Measurements from ENCODE around the gene OR11A1.
"Not testable (repeated sequence)": the region's sequence is repeated elsewhere in the genome, so short reads cannot be mapped to it uniquely, and the experiment has no call there.

The OR11A1 gene

GRCh38 chr6:29451471-29452193 is 5.2 kb downstream of the OR11A1 start:
- Mint-ChIP-seq H3K27ac (no peak overlapping the region), H3K9me3 (peaks cover 8% of the 10 kb centered on the region), H3K36me3 (ENCODE audit: low read depth) (no peaks in the 10 kb centered on the region), H3K4me1 (ENCODE audit: low read depth) (no peaks in the 10 kb centered on the region), H3K27me3 (peaks cover 48% of the 10 kb centered on the region), H3K4me3 (no peak overlapping the region)

GRCh38 chr6:29447670-29448069 is 9.2 kb downstream of the OR11A1 start:
- Mint-ChIP-seq H3K36me3 (ENCODE audit: low read depth) (no peaks in the 10 kb centered on the region), H3K27me3 (peaks cover 64% of the 10 kb centered on the region), H3K4me3 (no peak overlapping the region), H3K9me3 (peaks cover 12% of the 10 kb centered on the region), H3K27ac (no peak overlapping the region), H3K4me1 (ENCODE audit: low read depth) (no peaks in the 10 kb centered on the region)

- not testable (repeated sequence) for H3K36me3 Mint-ChIP-seq (ENCODE audit: low read depth); H3K9me3 Mint-ChIP-seq; H3K27ac Mint-ChIP-seq; H3K4me3 Mint-ChIP-seq; H3K4me1 Mint-ChIP-seq (ENCODE audit: low read depth)
- peaks cover 54% of the 10 kb centered on the region for H3K27me3 Mint-ChIP-seq
These were observed 12.8 kb downstream of the OR11A1 start for GRCh38 chr6:29444031-29444430.

GRCh38 chr6:29442719-29443118 is 14.2 kb downstream of the OR11A1 start:
- H3K27ac Mint-ChIP-seq: no peak overlapping the region
- peaks cover 48% of the 10 kb centered on the region for H3K27me3 Mint-ChIP-seq
- H3K9me3 Mint-ChIP-seq: peaks cover 4% of the 10 kb centered on the region
- no peaks in the 10 kb centered on the region for H3K4me1 Mint-ChIP-seq (ENCODE audit: low read depth)
- no peaks in the 10 kb centered on the region for H3K36me3 Mint-ChIP-seq (ENCODE audit: low read depth)
- H3K4me3 Mint-ChIP-seq: no peak overlapping the region

GRCh38 chr6:29439006-29439405 is 17.9 kb downstream of the OR11A1 start, which contains the start of gene OR10C1:
Gene OR10C1, plus strand, starts transcription at chr6:29439306. Its CDS starts 710 bp downstream, at chr6:29440016.
- Mint-ChIP-seq H3K27me3 (peaks cover 38% of the 10 kb centered on the region), H3K27ac (no peak within 1 kb of the TSS)

GRCh38 chr6:29436730-29437129 is 20.1 kb downstream of the OR11A1 start:
- peaks cover 41% of the 10 kb centered on the region for H3K27me3 Mint-ChIP-seq
- not testable (repeated sequence) for H3K27ac Mint-ChIP-seq; H3K36me3 Mint-ChIP-seq (ENCODE audit: low read depth); H3K4me1 Mint-ChIP-seq (ENCODE audit: low read depth); H3K9me3 Mint-ChIP-seq; H3K4me3 Mint-ChIP-seq

More at GRCh38 chr6:29439006-29439405, 17.9 kb downstream of the OR11A1 start, which contains the start of gene OR10C1:
- H3K4me1 Mint-ChIP-seq (ENCODE audit: low read depth): no peaks in the 10 kb centered on the region
- no peaks in the 10 kb centered on the region for H3K36me3 Mint-ChIP-seq (ENCODE audit: low read depth)
- H3K4me3 Mint-ChIP-seq: no peak within 1 kb of the TSS
- no peaks in the 10 kb centered on the region for H3K9me3 Mint-ChIP-seq

GRCh38 chr6:29426654-29427053 is 30.2 kb downstream of the OR11A1 start:
- Mint-ChIP-seq H3K4me1 (ENCODE audit: low read depth) (no peaks in the 10 kb centered on the region), H3K36me3 (ENCODE audit: low read depth) (no peaks in the 10 kb centered on the region), H3K27ac (no peak overlapping the region), H3K27me3 (peaks cover 57% of the 10 kb centered on the region), H3K4me3 (no peak overlapping the region), H3K9me3 (no peaks in the 10 kb centered on the region)

GRCh38 chr6:29425075-29425474 is 31.8 kb downstream of the OR11A1 start:
- H3K27ac Mint-ChIP-seq: no peak overlapping the region
- no peaks in the 10 kb centered on the region for H3K36me3 Mint-ChIP-seq (ENCODE audit: low read depth)
- H3K27me3 Mint-ChIP-seq: peaks cover 61% of the 10 kb centered on the region

GRCh38 chr6:29424575-29424974 is 32.3 kb downstream of the OR11A1 start:
- Mint-ChIP-seq H3K27me3 (peaks cover 65% of the 10 kb centered on the region), H3K4me3 (no peak overlapping the region), H3K36me3 (ENCODE audit: low read depth) (no peaks in the 10 kb centered on the region), H3K27ac (no peak overlapping the region), H3K4me1 (ENCODE audit: low read depth) (no peaks in the 10 kb centered on the region), H3K9me3 (peaks cover 4% of the 10 kb centered on the region)

More at GRCh38 chr6:29425075-29425474, 31.8 kb downstream of the OR11A1 start:
- Mint-ChIP-seq H3K4me3 (no peak overlapping the region), H3K9me3 (peaks cover 4% of the 10 kb centered on the region), H3K4me1 (ENCODE audit: low read depth) (no peaks in the 10 kb centered on the region)

GRCh38 chr6:29424168-29424567 is 32.7 kb downstream of the OR11A1 start:
- Mint-ChIP-seq H3K36me3 (ENCODE audit: low read depth) (no peaks in the 10 kb centered on the region), H3K4me3 (no peak overlapping the region), H3K4me1 (ENCODE audit: low read depth) (no peaks in the 10 kb centered on the region), H3K9me3 (peaks cover 4% of the 10 kb centered on the region), H3K27me3 (peaks cover 62% of the 10 kb centered on the region), H3K27ac (no peak overlapping the region)

- H3K27me3 Mint-ChIP-seq: peaks cover 48% of the 10 kb centered on the region
- no peak overlapping the region for H3K27ac Mint-ChIP-seq
- no peaks in the 10 kb centered on the region for H3K4me1 Mint-ChIP-seq (ENCODE audit: low read depth)
- no peak overlapping the region for H3K4me3 Mint-ChIP-seq
- peaks cover 4% of the 10 kb centered on the region for H3K9me3 Mint-ChIP-seq
- H3K36me3 Mint-ChIP-seq (ENCODE audit: low read depth): no peaks in the 10 kb centered on the region
These were observed 37.4 kb downstream of the OR11A1 start for GRCh38 chr6:29419516-29419915.

GRCh38 chr6:29414588-29414987 is 42.3 kb downstream of the OR11A1 start, which contains the start of gene OR12D1:
Gene OR12D1, plus strand, starts transcription at chr6:29414928.
- Mint-ChIP-seq H3K9me3 (peaks cover 17% of the 10 kb centered on the region), H3K4me1 (ENCODE audit: low read depth) (no peaks in the 10 kb centered on the region), H3K27me3 (peaks cover 36% of the 10 kb centered on the region), H3K27ac (no peak within 1 kb of the TSS), H3K36me3 (ENCODE audit: low read depth) (no peaks in the 10 kb centered on the region), H3K4me3 (no peak within 1 kb of the TSS)

GRCh38 chr6:29403801-29404200 is 53.1 kb downstream of the OR11A1 start:
- peaks cover 60% of the 10 kb centered on the region for H3K27me3 Mint-ChIP-seq
- no peaks in the 10 kb centered on the region for H3K9me3 Mint-ChIP-seq
- H3K4me1 Mint-ChIP-seq (ENCODE audit: low read depth): no peaks in the 10 kb centered on the region
- H3K27ac Mint-ChIP-seq: no peak overlapping the region
- H3K4me3 Mint-ChIP-seq: no peak overlapping the region
- no peaks in the 10 kb centered on the region for H3K36me3 Mint-ChIP-seq (ENCODE audit: low read depth)

- peaks cover 56% of the 10 kb centered on the region for H3K27me3 Mint-ChIP-seq
- no peaks in the 10 kb centered on the region for H3K4me1 Mint-ChIP-seq (ENCODE audit: low read depth)
- H3K9me3 Mint-ChIP-seq: no peaks in the 10 kb centered on the region
- no peak overlapping the region for H3K4me3 Mint-ChIP-seq
- no peaks in the 10 kb centered on the region for H3K36me3 Mint-ChIP-seq (ENCODE audit: low read depth)
- no peak overlapping the region for H3K27ac Mint-ChIP-seq
These were observed 57.3 kb downstream of the OR11A1 start for GRCh38 chr6:29399525-29399924.

GRCh38 chr6:29395331-29395730 is 61.5 kb downstream of the OR11A1 start, which contains the start of gene OR12D2:
Gene OR12D2, plus strand, starts transcription at chr6:29395631. Its CDS starts 1,069 bp downstream, at chr6:29396700.
- peaks cover 55% of the 10 kb centered on the region for H3K27me3 Mint-ChIP-seq
- no peak within 1 kb of the TSS for H3K27ac Mint-ChIP-seq
- no peak within 1 kb of the TSS for H3K4me3 Mint-ChIP-seq
- no peaks in the 10 kb centered on the region for H3K36me3 Mint-ChIP-seq (ENCODE audit: low read depth)
- no peaks in the 10 kb centered on the region for H3K4me1 Mint-ChIP-seq (ENCODE audit: low read depth)
- no peaks in the 10 kb centered on the region for H3K9me3 Mint-ChIP-seq

GRCh38 chr6:29388533-29388932 is 68.3 kb downstream of the OR11A1 start:
- H3K27ac Mint-ChIP-seq: no peak overlapping the region
- H3K9me3 Mint-ChIP-seq: no peaks in the 10 kb centered on the region
- H3K36me3 Mint-ChIP-seq (ENCODE audit: low read depth): no peaks in the 10 kb centered on the region
- peaks cover 42% of the 10 kb centered on the region for H3K27me3 Mint-ChIP-seq
- no peak overlapping the region for H3K4me3 Mint-ChIP-seq
- no peaks in the 10 kb centered on the region for H3K4me1 Mint-ChIP-seq (ENCODE audit: low read depth)
